SH-SY5Y (cell line): Measurements from ENCODE around the gene LGALS8.

Source experiments
- GATA2 ChIP-seq: IDR thresholded peaks from 2 replicates; pipeline ENCODE4 v1.6.1; 2011; ENCODE audit warnings: mild to moderate bottlenecking, low read depth, low read length
- GATA3 ChIP-seq: IDR thresholded peaks from 2 replicates; pipeline ENCODE4 v1.6.1; 2011; ENCODE audit warnings: low read depth, mild to moderate bottlenecking, low read length, moderate library complexity

LGALS8 gene

DNA sequence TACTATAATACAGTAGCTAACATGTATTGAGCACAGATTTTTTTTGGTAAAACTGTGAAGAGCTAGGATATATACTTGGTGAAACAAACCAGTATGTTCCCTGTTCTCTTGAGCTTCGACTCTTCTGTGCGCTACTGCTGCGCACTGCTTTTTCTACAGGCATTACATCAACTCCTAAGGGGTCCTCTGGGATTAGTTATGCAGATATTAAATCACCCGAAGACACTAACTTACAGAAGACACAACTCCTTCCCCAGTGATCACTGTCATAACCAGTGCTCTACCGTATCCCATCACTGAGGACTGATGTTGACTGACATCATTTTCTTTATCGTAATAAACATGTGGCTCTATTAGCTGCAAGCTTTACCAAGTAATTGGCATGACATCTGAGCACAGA is 24.7 kb downstream of the LGALS8 start:
- TF ChIP-seq GATA2 (no peak), GATA3 (no peak)

DNA sequence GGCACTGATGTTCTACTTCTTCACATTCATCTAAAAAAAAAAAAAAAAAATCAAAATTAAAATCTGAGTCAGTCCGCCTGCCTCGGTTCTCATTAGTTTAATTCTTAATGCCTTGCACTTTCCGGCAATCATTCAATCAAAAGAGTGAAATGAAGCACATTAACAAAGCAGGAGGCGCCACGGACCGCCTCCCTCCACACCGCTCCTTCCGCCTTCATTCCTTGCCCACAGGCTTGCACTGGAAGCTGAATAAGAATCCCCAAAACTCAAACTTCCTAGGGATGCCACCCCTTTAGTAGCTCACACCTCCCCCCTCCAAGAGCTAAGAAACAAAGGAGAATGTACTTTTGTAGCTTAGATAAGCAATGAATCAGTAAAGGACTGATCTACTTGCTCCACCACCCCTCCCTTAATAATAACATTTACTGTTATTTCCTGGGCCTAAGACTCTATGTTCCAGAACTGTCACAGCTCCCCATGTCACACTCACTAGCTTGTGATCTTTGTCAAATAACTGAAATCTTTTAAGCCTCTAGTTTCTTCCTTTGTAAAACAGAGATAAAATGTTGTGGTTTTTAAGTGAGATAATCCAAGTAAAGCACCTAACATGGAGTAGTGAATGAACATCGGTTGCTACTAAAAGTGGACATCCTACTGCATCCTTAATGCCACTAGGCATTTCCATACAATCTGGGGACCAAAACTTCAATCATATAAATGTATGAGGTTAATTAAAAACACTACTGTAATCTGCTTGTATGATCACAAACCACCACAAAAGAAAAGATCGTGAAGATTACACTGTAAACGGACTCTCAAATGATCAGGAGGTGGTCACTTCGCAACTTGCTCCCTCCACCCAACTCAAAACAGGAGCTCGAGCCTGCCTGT is 27.4 kb downstream of the LGALS8 start:
- TF ChIP-seq GATA3 = no peak
- TF ChIP-seq GATA2 = peak; percentile 21; the same call in 1 of the 2 replicates

DNA sequence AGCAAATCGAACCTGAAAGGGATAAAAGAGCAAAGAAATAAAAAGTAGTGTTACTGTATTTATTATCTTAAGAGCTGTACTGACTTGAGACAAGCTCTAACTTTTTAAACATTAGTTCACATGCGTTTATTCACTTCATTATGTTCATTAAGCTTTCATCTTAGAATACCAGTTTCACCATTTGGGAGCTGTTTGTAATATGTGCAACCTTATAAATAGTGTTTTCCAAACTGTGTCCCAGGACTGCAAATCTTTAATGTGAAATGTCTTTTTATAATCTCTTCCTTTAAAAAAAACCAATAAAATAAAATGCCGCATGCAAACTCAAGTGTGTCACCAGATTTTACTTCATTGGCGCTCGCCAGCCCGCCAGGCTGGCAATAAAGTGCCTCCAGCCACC is 28.3 kb downstream of the LGALS8 start:
- no peak for TF ChIP-seq GATA2
- TF ChIP-seq GATA3 = no peak

DNA sequence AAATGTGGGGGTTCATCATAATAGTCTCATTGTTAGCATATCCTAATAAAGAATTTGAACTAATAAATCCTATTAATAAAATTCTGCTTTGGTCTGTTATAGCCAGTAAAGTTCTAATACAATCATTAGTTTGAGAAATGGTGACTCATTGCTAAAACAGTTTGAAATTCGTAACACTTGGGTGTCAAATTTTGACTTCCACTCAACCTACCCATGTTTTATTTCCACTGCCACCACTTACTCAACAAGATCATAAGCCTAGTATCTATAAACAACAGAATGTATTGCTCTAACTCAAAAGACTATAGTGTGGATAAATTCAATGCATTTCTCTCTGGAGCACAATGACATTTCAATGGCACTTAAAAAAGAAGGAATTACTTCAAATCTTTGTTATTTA is 29.1 kb downstream of the LGALS8 start:
- TF ChIP-seq GATA2 (no peak), GATA3 (no peak)

DNA sequence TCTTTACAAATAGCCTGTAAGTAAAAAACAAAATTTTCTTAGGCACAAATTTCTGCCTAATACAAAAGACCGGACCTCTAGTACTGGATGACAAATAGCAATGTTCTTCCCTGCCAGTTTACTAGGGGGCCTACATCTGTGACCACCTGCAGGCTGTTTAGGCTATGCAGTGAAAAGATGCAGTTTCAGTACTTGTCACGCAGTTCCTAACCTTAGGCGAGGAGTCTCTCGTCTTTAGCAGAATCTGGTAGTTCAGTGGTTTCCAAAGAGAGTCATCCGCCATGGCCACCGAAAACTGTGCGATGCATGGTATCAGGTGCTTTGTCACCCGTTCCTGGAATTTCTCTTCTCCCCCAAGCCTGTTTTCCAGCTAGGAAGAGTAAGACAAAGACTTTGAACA is 29.6 kb downstream of the LGALS8 start:
- TF ChIP-seq GATA3 (no peak), GATA2 (no peak)

DNA sequence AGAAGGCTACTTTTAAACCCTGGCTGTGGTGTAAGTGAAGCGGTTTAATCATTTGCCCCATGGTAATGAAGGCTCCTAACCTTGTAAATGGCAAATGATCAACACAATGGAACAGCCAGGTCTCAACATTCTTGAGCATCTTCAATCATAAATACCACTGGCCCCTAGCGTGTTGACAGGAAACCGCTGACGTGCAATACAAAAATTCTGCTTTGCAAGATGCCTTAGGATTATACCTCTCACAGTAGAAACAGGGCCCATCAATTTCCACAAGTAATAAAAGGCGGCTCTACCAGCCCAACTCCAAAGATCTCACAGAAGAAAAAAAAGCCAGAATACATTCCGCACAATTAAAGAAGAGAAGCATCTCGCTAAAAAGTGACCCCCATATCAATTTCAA is 32.8 kb downstream of the LGALS8 start:
- no peak for TF ChIP-seq GATA3
- TF ChIP-seq GATA2 = no peak

DNA sequence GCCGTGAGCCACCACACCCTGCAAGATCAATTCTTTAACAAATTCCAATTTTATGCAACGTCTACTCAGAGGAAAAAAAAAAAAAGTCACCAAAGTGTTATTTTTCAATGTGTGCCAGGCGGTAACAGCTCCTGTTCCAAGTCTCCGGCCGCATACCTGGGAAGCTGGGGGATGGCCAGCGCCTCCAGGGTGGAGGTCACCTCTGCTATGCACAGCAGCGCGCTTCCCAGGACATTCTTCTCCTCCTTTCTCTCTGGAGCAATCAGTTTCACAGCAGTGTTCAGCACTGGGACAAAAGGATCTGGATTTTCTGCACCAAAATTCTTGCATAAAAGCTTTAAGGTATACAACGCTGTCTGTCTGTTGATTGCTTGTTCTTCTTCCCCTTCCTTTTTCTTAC is 34.3 kb downstream of the LGALS8 start:
- TF ChIP-seq GATA2 (no peak), GATA3 (no peak)

DNA sequence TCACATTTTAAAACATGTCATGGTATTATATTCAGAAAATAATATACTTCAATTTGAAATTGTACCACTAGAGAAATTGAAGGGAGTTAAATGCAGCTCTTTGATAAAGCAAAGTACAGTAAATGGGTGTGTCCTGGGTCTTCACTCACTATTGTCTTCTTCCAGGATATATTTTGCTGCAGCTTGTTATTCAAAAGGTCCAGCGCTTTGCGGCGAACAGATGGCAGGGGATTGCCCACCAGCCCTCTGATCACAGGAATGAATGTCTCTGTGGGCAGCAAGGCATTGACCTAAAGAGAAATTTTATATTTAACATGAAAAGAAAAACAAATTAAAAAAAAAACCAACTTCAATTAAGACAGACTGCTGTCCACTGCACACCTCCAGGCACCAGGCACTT is 35.1 kb downstream of the LGALS8 start:
- TF ChIP-seq GATA2 (no peak), GATA3 (no peak)

DNA sequence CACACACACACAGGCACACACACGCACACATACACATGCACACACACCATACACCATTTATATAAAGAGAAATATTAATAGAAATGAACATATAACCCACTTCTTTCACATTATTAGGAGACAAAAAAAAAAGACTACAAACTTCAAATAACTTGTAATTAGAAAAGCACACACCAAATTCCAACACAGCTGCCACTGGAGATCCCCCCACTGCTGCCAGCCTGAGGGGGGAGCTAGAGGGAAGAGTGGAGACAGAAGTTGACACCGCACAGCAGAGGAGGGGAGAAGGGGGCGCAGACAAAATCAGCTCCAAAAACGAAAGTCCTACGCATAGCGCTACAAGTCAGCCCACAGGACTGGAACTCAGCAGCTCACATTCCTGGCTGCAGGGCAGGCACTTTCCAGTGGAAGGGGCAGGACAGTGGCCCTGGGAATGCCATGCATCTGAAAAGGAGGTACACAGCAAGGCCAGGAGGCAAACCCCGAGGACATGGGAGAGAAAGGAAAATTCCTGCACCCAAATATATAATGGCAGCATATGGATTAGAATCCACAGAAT is 36.5 kb downstream of the LGALS8 start:
- TF ChIP-seq GATA3 (no peak), GATA2 (no peak)

DNA sequence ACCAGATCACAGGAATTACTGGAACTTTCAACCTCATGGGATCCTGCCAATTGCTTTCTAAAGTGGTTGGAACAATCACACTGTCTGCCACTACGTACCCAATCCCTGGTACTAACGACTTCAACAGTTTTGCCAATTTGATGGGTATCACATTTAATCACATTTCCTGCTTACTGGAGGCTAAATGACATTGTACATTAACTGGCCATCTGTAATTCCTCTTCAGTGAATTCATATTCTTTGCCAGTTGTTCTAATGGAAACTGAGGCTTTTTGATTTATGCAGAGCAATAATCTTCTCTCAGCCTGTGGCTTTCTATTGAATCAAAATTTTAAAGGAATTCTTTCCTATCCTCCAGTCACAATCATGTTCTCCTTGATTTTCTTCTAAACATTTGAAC is 38.2 kb downstream of the LGALS8 start:
- peak; percentile 94 for TF ChIP-seq GATA3
- peak; percentile 94 for TF ChIP-seq GATA2

DNA sequence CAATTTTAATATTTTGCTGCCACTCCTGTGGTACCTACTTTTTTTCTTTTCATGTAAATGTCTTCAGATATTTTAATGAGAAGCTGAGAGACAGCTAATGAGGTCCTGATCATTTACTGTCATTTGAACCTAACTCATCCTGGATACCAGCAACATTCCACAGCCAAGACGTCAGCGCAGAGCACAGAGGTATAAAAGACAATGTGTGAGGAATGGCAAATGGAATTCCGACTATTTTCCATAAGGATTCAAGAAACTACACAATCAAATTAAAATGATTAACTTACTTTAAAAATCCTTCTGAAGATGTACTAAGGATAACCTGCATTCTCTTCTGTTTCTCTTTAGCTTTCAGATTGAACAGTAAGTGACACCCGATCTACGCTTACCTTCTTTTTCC is 41.7 kb downstream of the LGALS8 start:
- TF ChIP-seq GATA2 = no peak
- no peak for TF ChIP-seq GATA3

DNA sequence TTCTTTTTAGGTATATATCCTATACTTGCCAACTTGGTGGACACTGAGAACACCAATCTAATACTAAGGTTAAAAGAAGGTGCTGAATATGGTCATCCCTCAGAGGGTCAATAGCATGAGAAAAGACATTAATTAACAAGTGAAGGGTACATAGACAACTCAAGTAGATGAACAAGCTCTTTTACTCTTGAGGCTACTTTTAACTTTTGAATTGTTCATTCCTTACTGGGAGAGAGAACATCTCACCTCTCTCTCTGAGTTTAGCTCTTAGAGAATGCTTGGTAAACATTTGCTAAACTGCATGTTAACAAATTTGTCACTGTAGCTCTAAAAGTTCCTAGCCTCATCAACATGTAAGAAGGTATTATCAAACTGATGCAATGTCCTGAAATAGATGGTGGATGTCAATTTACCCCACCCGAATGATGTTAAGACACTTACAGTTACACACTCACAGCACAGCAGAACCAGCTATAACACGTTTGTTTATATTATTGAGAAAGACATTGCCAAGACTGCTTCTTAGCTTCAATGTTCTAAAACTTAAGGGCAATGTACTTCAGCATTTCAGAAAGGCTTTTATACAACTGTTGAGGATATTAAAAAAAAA is 44.6 kb downstream of the LGALS8 start:
- no peak for TF ChIP-seq GATA2
- no peak for TF ChIP-seq GATA3

DNA sequence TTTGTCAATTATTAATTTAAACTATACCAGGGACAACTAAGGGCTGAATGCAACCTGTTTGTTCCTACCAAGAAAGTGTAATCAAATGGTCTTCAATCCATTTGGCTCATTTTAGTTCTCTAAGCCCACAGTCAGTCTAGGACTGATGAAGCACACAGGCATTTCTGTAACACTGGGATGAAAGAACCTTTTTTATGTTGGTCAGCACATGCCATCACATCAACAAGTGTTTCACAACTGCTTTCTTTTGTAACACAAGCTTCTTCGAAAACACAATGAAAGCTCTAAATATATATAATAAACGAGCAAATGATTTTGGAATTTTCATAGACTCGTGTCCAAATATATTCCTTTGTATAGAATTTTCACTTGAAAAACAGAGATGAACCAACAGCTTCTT is 51.7 kb downstream of the LGALS8 start:
- no peak for TF ChIP-seq GATA3
- TF ChIP-seq GATA2 = no peak

DNA sequence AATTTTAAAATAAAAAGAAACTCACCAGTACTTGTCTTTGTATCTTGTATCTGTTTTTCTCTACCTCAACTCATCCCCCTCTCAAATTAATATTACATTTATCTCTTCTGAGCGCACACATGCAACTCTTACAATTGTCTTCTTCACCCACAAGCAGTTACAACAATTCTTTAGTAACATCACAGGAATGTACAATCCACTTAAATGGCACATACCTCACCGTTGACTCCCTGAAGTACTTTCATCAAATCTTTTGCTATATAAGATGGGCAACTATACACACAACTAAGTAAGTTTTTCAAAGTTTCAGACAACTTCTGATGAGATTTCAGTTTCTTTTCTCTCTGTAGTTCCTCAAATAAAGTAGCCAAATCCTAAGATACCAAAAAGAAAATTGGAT is 52.2 kb downstream of the LGALS8 start:
- TF ChIP-seq GATA3 (no peak), GATA2 (no peak)

DNA sequence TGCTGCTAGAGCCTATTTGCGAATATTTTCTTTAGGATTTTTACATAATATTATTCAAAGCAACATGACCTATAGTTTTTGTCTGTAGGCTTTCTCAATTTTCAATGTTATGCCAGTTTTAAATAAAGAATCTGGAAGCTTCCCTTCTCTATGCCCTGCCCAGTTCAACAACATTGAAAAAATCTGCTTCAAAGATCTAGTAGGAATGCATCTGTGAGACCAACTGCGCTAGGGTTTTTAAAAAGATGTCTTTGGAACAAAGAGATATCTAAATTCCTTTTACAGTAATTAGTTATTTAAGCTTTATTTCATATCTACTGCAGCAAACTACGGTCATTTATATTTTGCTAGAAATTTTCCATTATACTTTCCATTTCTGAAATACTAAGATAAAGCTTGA is 54.9 kb downstream of the LGALS8 start:
- TF ChIP-seq GATA3 (no peak), GATA2 (no peak)
